Mucosa of rectum (tissue), 2 donors: ENCODE measurements around the gene SUGP2.

Source experiments
- H3K27ac ChIP-seq, 2 donors: one replicate each; pipeline ENCODE4 v1.7.0; 2013; ENCODE audit warnings: inconsistent platforms in 2 of 2, low read depth in 2 of 2, low read length in 2 of 2
- H3K27me3 ChIP-seq, 2 donors: one replicate each; pipeline ENCODE4 v1.7.0; 2013; ENCODE audit warnings: low read length in 2 of 2; ENCODE audit not compliant: control insufficient read depth in 2 of 2, insufficient read depth in 2 of 2
- H3K36me3 ChIP-seq, 2 donors: one replicate each; pipeline ENCODE4 v1.7.0; 2013; ENCODE audit warnings: low read length in 2 of 2; ENCODE audit not compliant: control insufficient read depth in 2 of 2, insufficient read depth in 2 of 2
- H3K4me1 ChIP-seq, 2 donors: one replicate each; pipeline ENCODE4 v1.7.0; 2013; ENCODE audit warnings: low read length in 2 of 2, mild to moderate bottlenecking in 1 of 2; ENCODE audit not compliant: control insufficient read depth in 2 of 2, insufficient read depth in 2 of 2
- H3K4me3 ChIP-seq, 2 donors: one replicate each; pipeline ENCODE4 v1.7.0; 2013; ENCODE audit warnings: low read length in 2 of 2
- H3K9ac ChIP-seq, 2 donors: one replicate each; pipeline ENCODE4 v1.7.0; 2013; ENCODE audit warnings: low read length in 2 of 2, low read depth in 1 of 2, mild to moderate bottlenecking in 1 of 2
- H3K9me3 ChIP-seq, 2 donors: one replicate each; pipeline ENCODE4 v1.7.0; 2013; ENCODE audit warnings: low read length in 2 of 2; ENCODE audit not compliant: control insufficient read depth in 2 of 2
- donor health status: healthy.
- donor health status: Normal muscosa, but diverticular disease.

SUGP2 gene

DNA sequence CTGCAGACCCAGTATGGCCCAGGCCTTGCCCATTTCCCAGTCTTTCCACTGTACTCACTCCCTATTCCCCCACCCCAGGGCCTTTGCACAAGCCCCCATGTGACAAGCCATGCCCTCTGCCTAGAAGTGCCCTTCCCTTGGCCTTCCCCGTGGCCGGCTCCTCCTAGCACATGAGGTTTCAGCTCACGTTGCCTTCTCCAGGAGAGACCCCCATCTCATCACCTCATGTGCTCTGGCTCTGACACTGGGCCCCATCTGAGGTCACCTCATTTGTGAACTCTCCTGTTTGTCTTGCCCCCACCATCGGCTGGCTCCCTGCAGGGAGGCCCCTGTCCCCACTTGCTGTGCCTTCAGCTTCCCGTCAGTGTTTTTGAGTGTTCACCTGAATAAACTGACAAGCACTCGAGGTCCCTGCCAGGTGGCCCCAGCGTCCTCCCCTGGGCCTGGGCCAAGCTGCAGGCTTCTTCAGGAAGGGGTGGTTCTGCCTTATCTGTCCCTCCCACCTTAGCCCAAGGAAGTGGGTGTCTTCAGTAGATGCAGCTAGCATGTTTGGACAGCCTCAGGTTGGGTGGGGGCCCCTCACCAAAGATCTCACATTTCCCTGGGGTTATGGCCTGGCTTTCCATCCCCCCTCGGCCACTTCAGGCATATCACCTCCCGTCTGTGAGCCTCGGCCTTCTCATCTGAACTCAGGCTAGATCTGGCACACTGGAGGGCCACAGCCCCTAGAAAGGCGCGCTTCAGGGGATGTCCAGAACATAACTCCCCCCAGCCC lies 26.7 kb upstream of the SUGP2 start:
- Histone ChIP-seq H3K36me3 (peaks cover 7 to 22% of the 10 kb centered on the region in 2 donors), H3K4me1 (peaks cover 12 to 15% of the 10 kb centered on the region in 2 donors), H3K9me3 (no peaks in the 10 kb centered on the region), H3K9ac (no peak overlapping the region), H3K27me3 (no peaks in the 10 kb centered on the region), H3K27ac (no peak overlapping the region), H3K4me3 (no peak overlapping the region)

GRCh38 chr19:19059018-19059836 lies 25.9 kb upstream of the SUGP2 start:
- Histone ChIP-seq H3K27me3 (no peaks in the 10 kb centered on the region), H3K4me3 (no peak overlapping the region), H3K36me3 (peaks cover 10 to 29% of the 10 kb centered on the region in 2 donors), H3K9ac (no peak overlapping the region), H3K9me3 (no peaks in the 10 kb centered on the region), H3K27ac (no peak overlapping the region), H3K4me1 (peaks cover 5 to 8% of the 10 kb centered on the region in 2 donors)

GRCh38 chr19:19057720-19058119 lies 24.4 kb upstream of the SUGP2 start:
- H3K27me3 ChIP-seq: no peaks in the 10 kb centered on the region
- H3K36me3 ChIP-seq: peaks cover 10 to 36% of the 10 kb centered on the region in 2 donors
- H3K27ac ChIP-seq: no peak overlapping the region
- H3K4me3 ChIP-seq: no peak overlapping the region
- no peaks in the 10 kb centered on the region for H3K9me3 ChIP-seq
- no peak overlapping the region for H3K9ac ChIP-seq
- H3K4me1 ChIP-seq: peaks cover 0 to 5% of the 10 kb centered on the region in 2 donors

GRCh38 chr19:19057317-19057716 lies 24.0 kb upstream of the SUGP2 start:
- Histone ChIP-seq H3K4me3 (no peak overlapping the region), H3K9ac (no peak overlapping the region), H3K36me3 (peaks cover 14 to 39% of the 10 kb centered on the region in 2 donors), H3K27me3 (no peaks in the 10 kb centered on the region), H3K4me1 (peaks cover 0 to 5% of the 10 kb centered on the region in 2 donors), H3K9me3 (no peaks in the 10 kb centered on the region), H3K27ac (no peak overlapping the region)

DNA sequence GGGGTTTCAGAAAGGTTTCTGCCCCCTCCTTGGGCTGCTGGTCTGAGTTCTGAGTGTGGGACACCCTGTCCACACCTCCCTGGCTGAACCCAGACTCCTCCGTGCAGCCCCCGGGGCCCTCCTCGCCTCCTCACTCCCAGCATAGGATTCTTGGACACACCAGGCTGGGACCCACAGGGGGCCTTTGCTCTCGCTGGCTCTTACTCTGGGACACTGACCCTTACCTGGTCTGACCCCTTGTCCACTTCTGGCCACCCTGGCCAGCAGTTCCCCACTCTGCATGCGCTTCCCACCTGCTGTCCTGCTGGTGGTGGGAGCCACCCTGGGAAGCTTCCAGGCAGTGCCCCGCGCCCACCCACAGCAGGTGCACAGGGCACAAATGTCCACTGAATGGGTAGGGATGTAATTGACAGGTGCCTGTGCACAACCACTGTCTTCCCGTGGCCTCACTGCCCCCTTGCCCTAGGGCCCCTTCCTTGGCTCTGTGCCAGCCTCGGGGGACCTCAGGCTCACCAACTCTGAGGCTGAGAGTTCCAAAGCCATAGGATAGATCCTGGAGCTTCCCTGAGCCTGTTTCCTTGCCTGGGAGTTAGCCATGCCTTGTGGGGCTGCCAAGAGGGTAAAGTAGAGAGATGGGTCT lies 23.4 kb upstream of the SUGP2 start:
- Histone ChIP-seq H3K9me3 (no peaks in the 10 kb centered on the region), H3K9ac (no peak overlapping the region), H3K36me3 (peaks cover 16 to 44% of the 10 kb centered on the region in 2 donors), H3K4me3 (no peak overlapping the region), H3K27me3 (no peaks in the 10 kb centered on the region), H3K27ac (no peak overlapping the region), H3K4me1 (peaks cover 0 to 5% of the 10 kb centered on the region in 2 donors)

DNA sequence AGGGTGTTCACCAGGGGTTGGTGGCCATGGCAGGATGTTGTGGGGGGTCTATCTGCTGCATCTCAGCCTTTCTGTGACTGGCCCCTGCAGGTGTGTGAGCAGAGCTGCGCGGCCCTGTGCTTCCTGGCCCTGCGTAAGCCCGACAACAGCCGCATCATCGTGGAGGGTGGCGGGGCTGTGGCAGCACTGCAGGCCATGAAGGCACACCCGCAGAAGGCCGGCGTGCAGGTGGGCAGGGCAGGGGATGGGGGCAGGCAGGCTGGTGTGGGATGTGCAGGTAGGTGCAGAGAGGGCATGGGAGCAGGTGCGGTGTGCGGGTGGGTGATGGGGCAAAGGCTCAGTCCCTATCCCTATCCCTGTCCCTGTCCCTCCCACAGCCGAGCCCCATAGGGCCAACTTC lies 22.4 kb upstream of the SUGP2 start:
- no peak overlapping the region for H3K27ac ChIP-seq
- H3K4me3 ChIP-seq: no peak overlapping the region
- no peaks in the 10 kb centered on the region for H3K27me3 ChIP-seq
- H3K9me3 ChIP-seq: no peaks in the 10 kb centered on the region
- H3K36me3 ChIP-seq: peaks cover 19 to 51% of the 10 kb centered on the region in 2 donors
- H3K4me1 ChIP-seq: no peaks in the 10 kb centered on the region
- no peak overlapping the region for H3K9ac ChIP-seq

- H3K4me3 ChIP-seq: no peak overlapping the region
- no peak overlapping the region for H3K27ac ChIP-seq
- no peaks in the 10 kb centered on the region for H3K27me3 ChIP-seq
- H3K36me3 ChIP-seq: peaks cover 19 to 54% of the 10 kb centered on the region in 2 donors
- H3K9me3 ChIP-seq: no peaks in the 10 kb centered on the region
- no peak overlapping the region for H3K9ac ChIP-seq
- no peaks in the 10 kb centered on the region for H3K4me1 ChIP-seq
Measured at GRCh38 chr19:19054939-19055440, 21.7 kb upstream of the SUGP2 start.

GRCh38 chr19:19054315-19054938 lies 21.1 kb upstream of the SUGP2 start:
- no peak overlapping the region for H3K4me3 ChIP-seq
- H3K27ac ChIP-seq: no peak overlapping the region
- H3K36me3 ChIP-seq: peaks cover 19 to 56% of the 10 kb centered on the region in 2 donors
- no peaks in the 10 kb centered on the region for H3K27me3 ChIP-seq
- no peak overlapping the region for H3K9ac ChIP-seq
- H3K9me3 ChIP-seq: no peaks in the 10 kb centered on the region
- H3K4me1 ChIP-seq: no peaks in the 10 kb centered on the region

- Histone ChIP-seq H3K36me3 (peaks cover 19 to 52% of the 10 kb centered on the region in 2 donors), H3K9ac (no peak overlapping the region), H3K4me3 (no peak overlapping the region), H3K27ac (no peak overlapping the region), H3K4me1 (no peaks in the 10 kb centered on the region), H3K9me3 (no peaks in the 10 kb centered on the region), H3K27me3 (no peaks in the 10 kb centered on the region)
Measured at GRCh38 chr19:19053508-19054314, 20.4 kb upstream of the SUGP2 start.
